Activated CD4-positive, CD25-positive, alpha-beta regulatory T cell (primary cell): ENCODE measurements around the gene ELF1.
"Not testable (repeated sequence)": the region's sequence is repeated elsewhere in the genome, so short reads cannot be mapped to it uniquely, and the experiment has no call there.

Source experiments
- DNase-seq, 4 experiments: peaks; one replicate each; lab custom pipeline; 2025; lab: John Stamatoyannopoulos, UW

Gene ELF1

GRCh38 chr13:40886017-40886416 is 133.1 kb downstream of the ELF1 start:
- no peak for DNase-seq

- DNase-seq: not testable (repeated sequence)
These were observed 134.9 kb downstream of the ELF1 start for GRCh38 chr13:40884175-40884574.
